Large intestine (tissue), 3 donors: ENCODE measurements around the gene ANKRD13B. TPM values are rescaled to one million over a fixed set of nuclear protein-coding genes. Genes with fewer than 3 reads are reported as not detected.
"Not testable (repeated sequence)": the region's sequence is repeated elsewhere in the genome, so short reads cannot be mapped to it uniquely, and the experiment has no call there.

Experiments used
- DNase-seq, 2 donors: peaks; one replicate each; pipeline versions ENCODE4 v3.0.0 to v3.0.0-alpha.2; 2013
- H3K27ac ChIP-seq: one replicate; pipeline ENCODE4 v1.5.1; 2013; ENCODE audit warnings: low read length
- H3K27me3 ChIP-seq: 2 replicates; pipeline ENCODE4 v1.6.1; 2013; ENCODE audit warnings: low read length; ENCODE audit not compliant: control insufficient read depth, insufficient read depth
- H3K36me3 ChIP-seq: 2 replicates; pipeline ENCODE4 v1.6.1; 2013; ENCODE audit warnings: low read length; ENCODE audit not compliant: control insufficient read depth, insufficient read depth
- H3K4me1 ChIP-seq: one replicate; pipeline ENCODE4 v1.6.1; 2013; ENCODE audit warnings: low read length; ENCODE audit not compliant: control insufficient read depth, insufficient read depth
- H3K4me3 ChIP-seq: one replicate; pipeline ENCODE4 v1.5.1; 2013; ENCODE audit warnings: low read length
- H3K9me3 ChIP-seq: one replicate; pipeline ENCODE4 v1.6.1; 2013; ENCODE audit warnings: mild to moderate bottlenecking, low read depth, low read length, moderate library complexity; ENCODE audit not compliant: control insufficient read depth
- WGBS: methylation state at CpG from one replicate; pipeline ENCODE4 v1.1.5; 2013; ENCODE audit warnings: low lambda C conversion rate; ENCODE audit not compliant: insufficient coverage; 5-methylcytosine and 5-hydroxymethylcytosine counted together
- polyA plus RNA-seq: library from polyadenylated mRNA; unstranded; fragments of 120-200 nt; gene quantifications from one replicate; pipeline ENCODE4 v1.2.1, GENCODE V29; 2013

ANKRD13B gene
- polyA plus RNA-seq, 1 donor = 8.2 TPM

DNA sequence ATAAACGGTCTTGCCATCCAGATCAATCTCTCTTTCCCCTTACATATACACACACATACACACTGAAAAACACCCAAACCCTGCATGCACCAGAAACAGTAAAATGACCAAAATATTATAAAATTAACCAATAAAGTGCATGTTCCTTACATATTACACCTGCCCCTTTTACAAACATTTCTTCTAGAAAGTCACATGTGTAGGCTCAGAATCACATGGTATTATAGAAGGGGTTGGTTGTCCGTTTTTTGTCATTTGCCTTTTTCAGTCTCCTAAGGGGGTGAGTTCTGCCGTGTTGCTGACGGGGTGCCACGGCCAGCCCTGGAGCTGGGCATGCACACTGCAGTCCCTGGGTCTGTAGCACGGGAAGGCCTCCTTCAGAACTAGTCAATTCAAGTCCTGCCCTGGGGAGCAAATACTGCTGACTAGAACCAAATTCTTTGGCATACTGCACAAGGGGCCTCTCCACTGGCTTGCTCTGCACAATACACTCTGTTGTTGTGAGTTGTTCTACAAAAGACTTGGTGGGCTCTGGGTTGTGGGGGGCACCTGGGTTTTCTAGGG lies 37.8 kb downstream of the ANKRD13B start:
- no CpG with 5 or more reads among the region's 6 CpGs for WGBS
- H3K27me3 ChIP-seq = no peaks in the 10 kb centered on the region
- H3K36me3 ChIP-seq = peaks cover 35% of the 10 kb centered on the region
- no peaks in the 10 kb centered on the region for H3K9me3 ChIP-seq
- no peak for DNase-seq
- no peaks in the 10 kb centered on the region for H3K4me1 ChIP-seq
- no peak overlapping the region for H3K4me3 ChIP-seq
- H3K27ac ChIP-seq = no peak overlapping the region

- WGBS = 94% methylated on average over 3 of the region's 3 CpGs
- Histone ChIP-seq H3K4me1 (no peaks in the 10 kb centered on the region), H3K36me3 (peaks cover 44% of the 10 kb centered on the region), H3K9me3 (no peaks in the 10 kb centered on the region), H3K27me3 (no peaks in the 10 kb centered on the region), H3K4me3 (no peak overlapping the region), H3K27ac (no peak overlapping the region)
- no peak for DNase-seq
Measured at GRCh38 chr17:29633886-29634285, 41.0 kb downstream of the ANKRD13B start.

DNA sequence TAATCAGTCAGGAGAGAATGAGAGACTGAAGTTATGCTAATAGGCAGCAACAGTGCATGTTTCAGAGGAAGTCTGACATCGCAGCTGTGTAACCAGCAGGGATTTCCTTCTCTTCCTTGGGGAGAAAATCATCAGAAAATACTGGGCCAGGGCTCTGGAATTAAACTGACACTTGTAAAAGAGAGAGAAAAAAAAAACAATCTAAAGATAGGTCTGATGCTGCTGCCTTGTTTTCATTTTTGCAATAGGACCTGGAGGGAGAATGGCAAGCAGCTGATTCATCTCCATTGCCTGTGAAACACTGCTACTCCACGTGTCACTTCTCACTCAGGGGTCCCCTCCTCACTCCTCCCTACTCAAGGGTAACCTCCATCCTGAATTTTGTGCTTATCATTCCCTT lies 47.5 kb downstream of the ANKRD13B start:
- WGBS = 70% methylated on average over 2 of the region's 2 CpGs
- Histone ChIP-seq H3K4me1 (peaks cover 6% of the 10 kb centered on the region), H3K27me3 (no peaks in the 10 kb centered on the region), H3K9me3 (no peaks in the 10 kb centered on the region), H3K27ac (no peak overlapping the region), H3K4me3 (no peak overlapping the region), H3K36me3 (peaks cover 10% of the 10 kb centered on the region)
- DNase-seq = no peak

GRCh38 chr17:29640981-29641642 lies 48.2 kb downstream of the ANKRD13B start:
- Histone ChIP-seq H3K27ac (no peak overlapping the region), H3K36me3 (peaks cover 6% of the 10 kb centered on the region), H3K27me3 (no peaks in the 10 kb centered on the region), H3K9me3 (no peaks in the 10 kb centered on the region), H3K4me1 (peaks cover 6% of the 10 kb centered on the region), H3K4me3 (no peak overlapping the region)
- WGBS = 100% methylated on average over 1 of the region's 7 CpGs
- DNase-seq = no peak

DNA sequence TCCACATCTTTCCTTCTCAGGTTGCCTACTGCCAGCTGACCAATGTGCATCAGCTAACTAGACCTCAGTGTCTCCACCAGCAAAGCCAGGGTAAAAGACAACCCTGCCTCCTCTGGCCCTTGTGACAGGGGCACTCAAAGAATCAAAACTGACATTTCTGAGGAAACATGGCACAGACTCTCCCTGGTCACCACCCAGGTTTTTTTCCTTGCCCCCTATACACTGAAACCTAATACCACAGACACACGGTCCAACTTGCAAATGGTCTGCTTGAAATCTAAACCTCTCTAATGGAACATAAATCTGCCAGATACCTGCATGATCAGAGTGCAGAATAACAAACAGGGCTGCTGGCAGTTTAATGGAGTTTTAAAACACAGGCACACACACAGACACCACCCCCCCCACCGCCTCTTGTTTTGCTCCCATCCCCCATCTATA lies 49.3 kb downstream of the ANKRD13B start:
- Histone ChIP-seq H3K27me3 (no peaks in the 10 kb centered on the region), H3K4me1 (peaks cover 6% of the 10 kb centered on the region), H3K9me3 (no peaks in the 10 kb centered on the region), H3K4me3 (no peak overlapping the region), H3K36me3 (no peaks in the 10 kb centered on the region), H3K27ac (no peak overlapping the region)
- DNase-seq = no peak
- WGBS = no CpG with 5 or more reads among the region's 2 CpGs

GRCh38 chr17:29643817-29644160 lies 50.9 kb downstream of the ANKRD13B start:
- Histone ChIP-seq H3K4me3 (no peak overlapping the region), H3K27ac (no peak overlapping the region), H3K36me3 (peaks cover 5% of the 10 kb centered on the region), H3K4me1 (peaks cover 6% of the 10 kb centered on the region), H3K27me3 (no peaks in the 10 kb centered on the region), H3K9me3 (no peaks in the 10 kb centered on the region)
- no CpG with 5 or more reads among the region's 1 CpG for WGBS
- DNase-seq = no peak

GRCh38 chr17:29645515-29646051 lies 52.7 kb downstream of the ANKRD13B start:
- Histone ChIP-seq H3K36me3 (peaks cover 10% of the 10 kb centered on the region), H3K4me1 (peaks cover 6% of the 10 kb centered on the region), H3K9me3 (no peaks in the 10 kb centered on the region), H3K27ac (no peak overlapping the region), H3K27me3 (no peaks in the 10 kb centered on the region), H3K4me3 (no peak overlapping the region)
- no peak for DNase-seq
- WGBS = no CpG with 5 or more reads among the region's 5 CpGs

DNA sequence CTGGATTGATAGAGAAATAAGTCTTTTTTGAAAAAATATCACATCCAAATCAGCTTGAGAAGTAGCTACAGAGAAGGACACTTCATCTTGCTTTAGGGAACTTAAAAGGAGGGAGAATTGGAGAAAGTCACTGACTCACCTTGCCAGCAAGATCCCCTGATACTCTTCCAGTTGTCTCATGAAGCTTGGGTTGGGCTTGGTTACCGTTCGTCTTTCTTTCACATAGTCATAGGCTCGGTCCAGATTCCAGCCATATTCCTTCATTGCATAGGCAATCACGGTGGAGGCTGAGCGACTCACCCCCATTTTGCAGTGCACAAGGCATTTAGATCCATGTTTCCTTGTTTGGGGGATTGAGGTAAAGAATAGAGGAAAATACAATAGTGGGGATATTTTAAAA lies 55.1 kb downstream of the ANKRD13B start:
- H3K27ac ChIP-seq = no peak overlapping the region
- peaks cover 5% of the 10 kb centered on the region for H3K4me1 ChIP-seq
- H3K4me3 ChIP-seq = no peak overlapping the region
- no peak for DNase-seq
- no peaks in the 10 kb centered on the region for H3K9me3 ChIP-seq
- H3K27me3 ChIP-seq = no peaks in the 10 kb centered on the region
- no CpG with 5 or more reads among the region's 5 CpGs for WGBS
- peaks cover 12% of the 10 kb centered on the region for H3K36me3 ChIP-seq

DNA sequence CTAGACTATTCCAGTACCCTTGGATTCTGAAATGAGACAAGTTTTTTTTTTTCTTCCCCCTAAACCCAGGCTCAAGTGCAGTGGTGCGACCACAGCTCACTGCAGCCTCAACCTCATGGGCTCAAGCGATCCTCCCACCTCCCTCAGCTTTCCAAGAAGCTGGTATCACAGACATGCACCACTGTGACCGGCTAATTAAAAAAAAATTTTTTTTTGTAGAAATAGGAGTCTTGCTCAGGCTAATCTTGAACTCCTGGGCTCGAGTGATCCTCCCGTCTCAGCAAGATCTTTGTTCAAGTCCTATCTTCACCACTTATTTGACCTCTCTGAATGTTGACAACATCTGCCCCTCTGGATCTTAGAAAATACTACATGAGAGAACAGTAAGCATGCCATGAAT lies 56.4 kb downstream of the ANKRD13B start:
- H3K27ac ChIP-seq = no peak overlapping the region
- no peaks in the 10 kb centered on the region for H3K9me3 ChIP-seq
- peaks cover 13% of the 10 kb centered on the region for H3K36me3 ChIP-seq
- H3K4me3 ChIP-seq = no peak overlapping the region
- DNase-seq = no peak
- no peaks in the 10 kb centered on the region for H3K4me1 ChIP-seq
- WGBS = no CpG with 5 or more reads among the region's 5 CpGs
- no peaks in the 10 kb centered on the region for H3K27me3 ChIP-seq

DNA sequence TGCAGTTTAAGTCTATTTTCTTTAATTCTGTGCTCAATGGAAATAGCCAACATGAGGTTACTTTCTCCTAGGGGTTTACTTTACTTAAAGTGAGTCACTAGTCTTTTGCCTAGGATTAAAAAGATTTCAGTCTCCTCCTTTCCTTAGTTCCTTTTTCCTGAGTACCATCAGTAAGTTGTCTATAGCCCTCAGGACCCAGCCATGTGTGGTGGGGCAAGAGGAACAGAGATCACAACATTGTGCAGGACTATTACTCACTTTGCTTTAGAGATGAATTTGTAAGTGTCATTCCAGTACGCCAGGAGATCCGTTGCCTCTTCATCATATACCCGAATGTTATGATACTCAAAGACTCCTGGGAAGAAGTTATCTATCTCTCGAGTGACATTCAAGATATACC lies 57.5 kb downstream of the ANKRD13B start:
- Histone ChIP-seq H3K27me3 (no peaks in the 10 kb centered on the region), H3K36me3 (peaks cover 15% of the 10 kb centered on the region), H3K9me3 (no peaks in the 10 kb centered on the region), H3K4me1 (no peaks in the 10 kb centered on the region), H3K27ac (no peak overlapping the region), H3K4me3 (no peak overlapping the region)
- WGBS = 100% methylated on average over 1 of the region's 4 CpGs
- no peak for DNase-seq

DNA sequence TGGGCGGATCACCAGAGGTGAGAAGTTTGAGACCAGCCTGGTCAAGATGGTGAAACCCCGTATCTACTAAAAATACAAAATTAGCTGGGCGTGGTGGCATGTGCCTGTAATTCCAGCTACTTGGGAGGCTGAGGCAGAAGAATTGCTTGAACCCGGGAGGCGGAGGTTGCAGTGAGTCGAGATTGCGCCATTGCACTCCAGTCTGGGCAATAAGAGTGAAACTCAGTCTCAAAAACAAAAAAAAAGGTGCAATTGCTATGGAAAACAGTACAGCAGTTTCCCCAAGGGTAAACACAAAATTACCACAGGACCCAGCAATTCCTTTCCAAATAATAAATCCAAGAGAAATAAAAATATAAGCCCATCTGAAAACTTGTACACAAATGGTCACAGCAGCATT lies 59.0 kb downstream of the ANKRD13B start:
- H3K27ac ChIP-seq, H3K4me1 ChIP-seq, H3K27me3 ChIP-seq, H3K4me3 ChIP-seq, H3K9me3 ChIP-seq, DNase-seq: not testable (repeated sequence)
- H3K36me3 ChIP-seq = peaks cover 16% of the 10 kb centered on the region
- no CpG with 5 or more reads among the region's 7 CpGs for WGBS
